Mesenchymal stem cell (in vitro differentiated cells and primary cell): ENCODE measurements around the gene FIBCD1.

Experiments
- DNase-seq: peaks from one replicate; pipeline ENCODE4 v3.0.0-alpha.2; 2013
- H2AFZ ChIP-seq: one replicate; pipeline ENCODE4 v1.6.1; 2013; ENCODE audit warnings: low read depth, mild to moderate bottlenecking, control low read depth, inconsistent platforms, low read length, moderate library complexity
- H2AK5ac ChIP-seq: 2 replicates; pipeline ENCODE4 v1.6.1; 2013; ENCODE audit warnings: low read length, moderate library complexity, mild to moderate bottlenecking, inconsistent platforms; ENCODE audit not compliant: severe bottlenecking
- H2BK120ac ChIP-seq: one replicate; pipeline ENCODE4 v1.6.1; 2013; ENCODE audit warnings: low read depth, mild to moderate bottlenecking, inconsistent platforms, low read length, moderate library complexity
- H2BK12ac ChIP-seq, 2 experiments: one replicate each; pipeline ENCODE4 v1.6.1; 2013; ENCODE audit warnings: inconsistent platforms in 2 of 2, low read length in 2 of 2, mild to moderate bottlenecking in 2 of 2, moderate library complexity in 2 of 2, control low read depth in 1 of 2
- H2BK15ac ChIP-seq: one replicate; pipeline ENCODE4 v1.6.1; 2013; ENCODE audit warnings: mild to moderate bottlenecking, low read depth, inconsistent platforms; ENCODE audit not compliant: poor library complexity, severe bottlenecking
- H2BK5ac ChIP-seq: 2 replicates; pipeline ENCODE4 v1.6.1; 2013; ENCODE audit warnings: low read depth, mild to moderate bottlenecking, low read length, control low read depth, inconsistent platforms; ENCODE audit not compliant: poor library complexity, severe bottlenecking
- H3K14ac ChIP-seq, 2 experiments: one replicate each; pipeline ENCODE4 v1.6.1; 2013; ENCODE audit warnings: inconsistent platforms in 2 of 2, low read length in 2 of 2, control low read depth in 1 of 2, mild to moderate bottlenecking in 1 of 2, moderate library complexity in 1 of 2
- H3K18ac ChIP-seq, 2 experiments: one replicate each; pipeline ENCODE4 v1.6.1; 2013; ENCODE audit warnings: inconsistent platforms in 2 of 2, low read length in 2 of 2, control low read depth in 1 of 2, low read depth in 1 of 2, mild to moderate bottlenecking in 1 of 2
- H3K23ac ChIP-seq, 2 experiments: one replicate each; pipeline ENCODE4 v1.6.1; 2013; ENCODE audit warnings: inconsistent platforms in 2 of 2, low read length in 2 of 2, mild to moderate bottlenecking in 2 of 2, moderate library complexity in 2 of 2, control low read depth in 1 of 2
- H3K27ac ChIP-seq: 2 replicates; pipeline ENCODE4 v1.5.1; 2013; ENCODE audit warnings: mild to moderate bottlenecking, moderate library complexity, low read length, control low read depth, inconsistent platforms; ENCODE audit not compliant: poor library complexity, severe bottlenecking
- H3K27me3 ChIP-seq, 2 experiments: 2 replicates each; pipeline versions ENCODE4 v1.6.1 to v1.7.0; 2013; ENCODE audit warnings: low read length in 2 of 2, mild to moderate bottlenecking in 2 of 2, moderate library complexity in 2 of 2, control low read depth in 1 of 2, inconsistent platforms in 1 of 2; ENCODE audit not compliant: control insufficient read depth in 1 of 2, insufficient read depth in 1 of 2
- H3K36me3 ChIP-seq, 2 experiments: 2 replicates each; pipeline versions ENCODE4 v1.6.1 to v1.7.0; 2013; ENCODE audit warnings: low read length in 2 of 2, control low read depth in 1 of 2, inconsistent platforms in 1 of 2, low read depth in 1 of 2, mild to moderate bottlenecking in 1 of 2; ENCODE audit not compliant: insufficient read depth in 2 of 2, control insufficient read depth in 1 of 2
- H3K4ac ChIP-seq, 2 experiments: one replicate each; pipeline ENCODE4 v1.6.1; 2013; ENCODE audit warnings: inconsistent platforms in 2 of 2, low read length in 2 of 2, mild to moderate bottlenecking in 2 of 2, moderate library complexity in 2 of 2, control low read depth in 1 of 2, low read depth in 1 of 2
- H3K4me1 ChIP-seq: 2 replicates; pipeline ENCODE4 v1.6.1; 2013; ENCODE audit warnings: low read depth, low read length, control low read depth; ENCODE audit not compliant: control insufficient read depth, insufficient read depth
- H3K4me2 ChIP-seq: 2 replicates; pipeline ENCODE4 v1.6.1; 2013; ENCODE audit warnings: low read length, mild to moderate bottlenecking, inconsistent platforms; ENCODE audit not compliant: poor library complexity, severe bottlenecking
- H3K4me3 ChIP-seq, 2 experiments: 2 replicates each; pipeline versions ENCODE4 v1.5.1 to v1.7.0; 2013; ENCODE audit warnings: low read length in 2 of 2, mild to moderate bottlenecking in 2 of 2, control low read depth in 1 of 2, low read depth in 1 of 2; ENCODE audit not compliant: insufficient read depth in 1 of 2
- H3K79me1 ChIP-seq: replicated peaks from 2 replicates; pipeline ENCODE4 v1.6.1; 2013; ENCODE audit warnings: mild to moderate bottlenecking, control low read depth, low read length, inconsistent platforms; ENCODE audit not compliant: poor library complexity, severe bottlenecking
- H3K9ac ChIP-seq: 2 replicates; pipeline ENCODE4 v1.7.0; 2013; ENCODE audit warnings: mild to moderate bottlenecking, low read length, moderate library complexity
- H3K9me3 ChIP-seq: 2 replicates; pipeline ENCODE4 v1.7.0; 2013; ENCODE audit warnings: mild to moderate bottlenecking, low read length; ENCODE audit not compliant: control insufficient read depth
- H4K8ac ChIP-seq: one replicate; pipeline ENCODE4 v1.6.1; 2013; ENCODE audit warnings: inconsistent platforms, mild to moderate bottlenecking, low read length, moderate library complexity
- H4K91ac ChIP-seq: one replicate; pipeline ENCODE4 v1.6.1; 2013; ENCODE audit warnings: mild to moderate bottlenecking, low read length, inconsistent platforms
- WGBS: methylation state at CpG from one replicate; pipeline ENCODE4 v1.1.7; 2013; ENCODE audit warnings: mixed read lengths; 5-methylcytosine and 5-hydroxymethylcytosine counted together

FIBCD1 gene

DNA sequence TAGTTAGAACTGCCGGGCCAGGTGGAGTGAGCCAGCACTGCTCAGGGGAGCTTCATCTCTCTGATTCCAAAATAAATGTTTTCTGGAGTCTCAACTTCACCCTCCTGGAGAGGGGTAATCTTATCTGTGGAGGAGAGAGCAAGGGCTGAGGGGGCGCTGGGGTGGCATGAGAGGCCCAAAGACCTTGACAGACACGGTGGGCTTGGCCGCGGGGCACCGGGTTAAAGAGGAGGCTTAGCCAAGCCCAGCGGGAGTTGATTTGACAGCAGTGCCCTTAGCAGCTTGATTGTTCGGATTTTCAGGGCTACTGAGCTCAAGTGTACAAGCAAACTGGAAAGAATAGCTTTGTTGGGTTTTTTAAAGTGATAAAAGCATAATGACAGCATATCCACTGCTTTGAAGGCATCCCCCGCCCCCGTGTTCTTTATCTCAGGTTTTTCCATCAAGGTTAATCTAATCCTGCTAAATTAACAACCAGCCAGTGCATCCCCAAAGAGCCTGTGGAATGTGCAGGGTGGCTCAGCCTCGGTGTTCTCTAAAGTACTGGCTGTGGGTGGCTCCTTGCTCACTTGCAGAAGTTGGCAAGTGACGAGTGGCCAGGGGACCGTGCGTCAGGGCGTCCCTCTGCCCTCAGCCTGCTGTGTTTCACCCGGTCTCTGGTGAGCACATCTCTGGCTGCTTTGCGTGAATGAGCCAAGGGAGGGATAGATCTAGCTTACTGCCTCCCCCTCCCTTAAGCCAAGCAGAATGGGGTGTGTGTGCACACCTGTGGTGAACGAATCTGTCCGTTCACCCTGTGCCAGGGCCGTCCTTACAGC is 48.0 kb downstream of the FIBCD1 start:
- no peak overlapping the region for H3K4ac ChIP-seq
- no peak overlapping the region for H3K18ac ChIP-seq
- no peak overlapping the region for H3K14ac ChIP-seq
- H3K4me1 ChIP-seq: peaks cover 8% of the 10 kb centered on the region
- H2AFZ ChIP-seq: no peak overlapping the region
- H3K36me3 ChIP-seq: peaks cover 82 to 94% of the 10 kb centered on the region in 2 experiments
- no peak overlapping the region for H4K8ac ChIP-seq
- H2BK120ac ChIP-seq: no peak overlapping the region
- no peaks in the 10 kb centered on the region for H3K9me3 ChIP-seq
- H3K79me1 ChIP-seq: peaks cover 18% of the 10 kb centered on the region
- no peak overlapping the region for H3K27ac ChIP-seq
- H3K9ac ChIP-seq: no peak overlapping the region
- no peak for DNase-seq
- H2BK15ac ChIP-seq: no peak overlapping the region
- no peaks in the 10 kb centered on the region for H3K27me3 ChIP-seq
- no peak overlapping the region for H3K23ac ChIP-seq
- WGBS: 96% methylated on average over 18 of the region's 20 CpGs
- no peak overlapping the region for H4K91ac ChIP-seq
- no peak overlapping the region for H3K4me3 ChIP-seq
- no peak overlapping the region for H2BK5ac ChIP-seq
- H3K4me2 ChIP-seq: no peak overlapping the region
- H2BK12ac ChIP-seq: no peak overlapping the region
- H2AK5ac ChIP-seq: no peak overlapping the region

DNA sequence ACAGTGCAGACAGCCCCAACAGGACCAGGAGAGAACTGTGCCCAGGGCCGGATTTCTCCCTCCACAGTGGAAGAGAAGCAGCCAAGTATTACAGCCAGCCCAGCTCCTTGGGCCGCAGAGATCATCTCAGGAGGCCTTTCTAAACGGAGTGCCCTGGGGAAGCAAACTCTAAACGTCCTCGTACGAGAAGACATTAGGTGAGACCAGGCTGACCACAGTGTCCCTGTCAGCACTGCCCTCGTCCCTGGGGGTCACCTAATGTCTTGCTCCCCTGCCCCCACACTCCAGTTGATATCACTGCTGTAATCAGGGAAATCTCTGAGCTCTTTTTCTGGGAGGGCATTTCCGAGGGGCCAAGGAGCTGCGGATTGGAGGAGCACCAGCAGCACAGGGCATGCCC is 48.9 kb downstream of the FIBCD1 start:
- no peak overlapping the region for H2BK5ac ChIP-seq
- no peak overlapping the region for H2BK15ac ChIP-seq
- H3K14ac ChIP-seq: no peak overlapping the region
- H3K9ac ChIP-seq: no peak overlapping the region
- no peak overlapping the region for H3K4me2 ChIP-seq
- 94% methylated on average over 9 of the region's 9 CpGs for WGBS
- H3K4me3 ChIP-seq: no peak overlapping the region
- H2AK5ac ChIP-seq: no peak overlapping the region
- no peak overlapping the region for H2AFZ ChIP-seq
- H2BK120ac ChIP-seq: no peak overlapping the region
- H3K18ac ChIP-seq: no peak overlapping the region
- no peak overlapping the region for H2BK12ac ChIP-seq
- no peak overlapping the region for H4K91ac ChIP-seq
- no peak overlapping the region for H3K23ac ChIP-seq
- H3K27me3 ChIP-seq: no peaks in the 10 kb centered on the region
- no peaks in the 10 kb centered on the region for H3K9me3 ChIP-seq
- H3K4ac ChIP-seq: no peak overlapping the region
- H3K27ac ChIP-seq: no peak overlapping the region
- H3K79me1 ChIP-seq: peaks cover 24% of the 10 kb centered on the region
- no peak overlapping the region for H4K8ac ChIP-seq
- H3K36me3 ChIP-seq: peaks cover 92 to 95% of the 10 kb centered on the region in 2 experiments
- no peaks in the 10 kb centered on the region for H3K4me1 ChIP-seq
- DNase-seq: no peak

GRCh38 chr9:130888146-130888885 is 50.7 kb downstream of the FIBCD1 start:
- H3K9me3 ChIP-seq: no peaks in the 10 kb centered on the region
- H3K18ac ChIP-seq: no peak overlapping the region
- WGBS: 95% methylated on average over 22 of the region's 22 CpGs

DNA sequence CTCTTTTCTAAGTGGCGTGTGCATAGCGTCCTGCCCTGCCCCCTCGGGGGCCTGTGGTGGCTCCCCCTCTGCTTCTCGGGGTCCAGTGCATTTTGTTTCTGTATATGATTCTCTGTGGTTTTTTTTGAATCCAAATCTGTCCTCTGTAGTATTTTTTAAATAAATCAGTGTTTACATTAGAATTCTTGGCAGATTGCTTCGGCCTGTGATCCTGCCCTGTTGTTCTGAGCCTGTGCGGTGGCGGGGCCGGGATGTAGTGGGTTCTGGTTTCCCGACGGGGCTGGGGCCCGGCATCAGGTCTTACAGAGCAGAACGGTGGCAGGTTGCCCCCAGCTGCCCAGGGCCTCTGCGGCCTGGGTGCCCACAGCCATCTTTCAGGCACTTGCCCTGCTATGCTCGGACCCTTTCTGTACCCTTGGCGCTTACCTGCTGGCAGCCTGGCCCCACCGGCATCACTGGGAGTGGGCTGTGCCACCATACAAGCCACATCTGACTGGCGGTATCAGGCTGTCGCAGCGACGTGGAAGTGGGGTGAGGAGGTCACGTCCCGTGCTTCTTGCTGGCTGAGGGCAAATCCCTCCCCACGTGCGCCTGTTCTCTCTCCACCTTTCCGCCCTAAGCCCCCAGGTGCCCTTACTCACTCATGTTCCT is 51.4 kb downstream of the FIBCD1 start:
- H2BK12ac ChIP-seq: no peak overlapping the region
- no peak overlapping the region for H3K4me2 ChIP-seq
- H4K8ac ChIP-seq: no peak overlapping the region
- H3K4ac ChIP-seq: no peak overlapping the region
- WGBS: 96% methylated on average over 21 of the region's 25 CpGs
- H3K9me3 ChIP-seq: no peaks in the 10 kb centered on the region
- H3K4me3 ChIP-seq: no peak overlapping the region
- H3K27me3 ChIP-seq: no peaks in the 10 kb centered on the region
- H2BK120ac ChIP-seq: no peak overlapping the region
- H3K9ac ChIP-seq: no peak overlapping the region
- H3K36me3 ChIP-seq: peaks cover 96 to 97% of the 10 kb centered on the region in 2 experiments
- H4K91ac ChIP-seq: no peak overlapping the region
- no peak overlapping the region for H2BK5ac ChIP-seq
- H3K23ac ChIP-seq: no peak overlapping the region
- no peaks in the 10 kb centered on the region for H3K4me1 ChIP-seq
- no peak overlapping the region for H3K18ac ChIP-seq
- no peak overlapping the region for H2AFZ ChIP-seq
- no peak overlapping the region for H3K14ac ChIP-seq
- peaks cover 37% of the 10 kb centered on the region for H3K79me1 ChIP-seq
- no peak overlapping the region for H2BK15ac ChIP-seq
- DNase-seq: no peak
- H2AK5ac ChIP-seq: no peak overlapping the region
- no peak overlapping the region for H3K27ac ChIP-seq

More at GRCh38 chr9:130888146-130888885, 50.7 kb downstream of the FIBCD1 start:
- H2BK15ac ChIP-seq: no peak overlapping the region
- peak overlapping the region; percentile 6 for H4K91ac ChIP-seq
- H3K23ac ChIP-seq: no peak overlapping the region
- no peak overlapping the region for H3K9ac ChIP-seq
- no peak overlapping the region for H3K14ac ChIP-seq
- no peak overlapping the region for H2BK120ac ChIP-seq
- DNase-seq: no peak
- no peak overlapping the region for H4K8ac ChIP-seq
- no peak overlapping the region for H3K4me2 ChIP-seq
- H3K4me3 ChIP-seq: no peak overlapping the region
- H2AFZ ChIP-seq: no peak overlapping the region
- no peak overlapping the region for H2AK5ac ChIP-seq
- no peaks in the 10 kb centered on the region for H3K27me3 ChIP-seq
- H3K27ac ChIP-seq: no peak overlapping the region
- H3K79me1 ChIP-seq: peaks cover 35% of the 10 kb centered on the region
- H3K4ac ChIP-seq: no peak overlapping the region
- H2BK12ac ChIP-seq: no peak overlapping the region
- H3K4me1 ChIP-seq: no peaks in the 10 kb centered on the region
- H3K36me3 ChIP-seq: peaks cover 96 to 97% of the 10 kb centered on the region in 2 experiments
- H2BK5ac ChIP-seq: no peak overlapping the region
